HuH-7 (cell line): ENCODE measurements around the gene M1AP.
"Not testable (repeated sequence)": the region's sequence is repeated elsewhere in the genome, so short reads cannot be mapped to it uniquely, and the experiment has no call there.

ENCODE experiments used
- DNase-seq: peaks from one replicate; pipeline ENCODE4 v3.0.0; 2011; ENCODE audit warnings: low spot score

The M1AP gene

DNA sequence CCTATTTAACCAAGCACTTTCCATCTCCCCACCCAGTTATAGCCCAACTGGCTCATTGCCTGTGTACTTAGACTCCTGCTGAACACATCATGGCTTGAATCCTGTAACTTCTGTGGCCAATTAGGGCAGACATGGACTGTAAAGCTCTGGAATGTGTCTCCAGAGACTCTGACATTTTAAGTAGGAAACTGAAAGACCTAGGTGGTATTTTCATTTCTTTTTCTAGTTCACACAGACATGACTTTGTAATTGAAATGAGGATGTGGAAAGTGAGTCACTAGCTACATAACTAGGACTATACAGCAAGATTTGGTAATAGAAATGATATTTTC is 81.4 kb downstream of the M1AP start:
- no peak for DNase-seq

GRCh38 chr2:74566076-74566753 is 81.9 kb downstream of the M1AP start:
- no peak for DNase-seq

- DNase-seq, result no peak
These were observed 83.9 kb downstream of the M1AP start for GRCh38 chr2:74564222-74564621.

GRCh38 chr2:74562126-74562775 is 85.9 kb downstream of the M1AP start:
- DNase-seq, result no peak

DNA sequence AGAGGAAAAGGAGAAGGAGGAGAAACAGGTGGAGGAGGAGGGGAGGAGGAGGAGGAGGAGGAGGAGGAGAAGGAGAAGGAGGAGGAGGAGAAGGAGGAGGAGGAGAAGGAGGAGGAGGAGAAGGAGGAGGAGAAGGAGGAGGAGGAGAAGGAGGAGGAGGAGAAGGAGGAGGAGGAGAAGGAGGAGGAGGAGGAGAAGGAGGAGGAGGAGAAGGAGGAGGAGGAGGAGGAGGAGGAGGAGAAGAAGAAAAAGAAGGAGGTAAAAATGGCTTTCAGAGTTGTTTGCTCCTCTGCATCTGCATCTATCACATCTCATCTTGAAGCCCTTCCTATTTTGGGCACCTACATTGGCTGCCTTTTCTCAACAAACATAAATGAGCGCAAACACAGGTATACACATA is 87.1 kb downstream of the M1AP start:
- not testable (repeated sequence) for DNase-seq

- DNase-seq, result no peak
These were observed 87.5 kb downstream of the M1AP start for GRCh38 chr2:74560591-74560990.

- DNase-seq, result no peak
These were observed 88.2 kb downstream of the M1AP start for GRCh38 chr2:74559912-74560311.

GRCh38 chr2:74558284-74559230 is 89.6 kb downstream of the M1AP start:
- DNase-seq, result no peak

DNA sequence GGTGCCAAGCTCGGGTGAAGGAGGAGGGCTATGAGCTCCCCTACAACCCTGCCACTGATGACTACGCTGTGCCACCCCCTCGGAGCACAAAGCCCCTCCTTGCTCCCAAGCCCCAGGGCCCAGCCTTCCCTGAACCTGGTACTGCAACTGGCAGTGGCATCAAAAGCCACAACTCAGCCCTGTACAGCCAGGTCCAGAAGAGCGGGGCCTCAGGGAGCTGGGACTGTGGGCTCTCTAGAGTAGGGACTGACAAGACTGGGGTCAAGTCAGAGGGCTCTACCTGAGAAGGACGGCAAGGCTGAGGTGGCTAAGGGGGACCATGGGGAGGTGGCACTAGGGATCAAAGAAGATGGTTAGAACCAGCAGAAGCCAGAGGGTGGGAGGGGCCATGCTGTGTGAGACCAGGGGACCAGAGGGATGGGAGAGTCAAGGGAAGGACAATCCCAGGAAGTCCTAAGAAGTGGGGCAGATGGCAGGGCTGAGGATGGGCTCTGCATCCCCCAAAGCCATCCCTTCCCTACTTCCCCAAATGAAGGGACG is 91.2 kb downstream of the M1AP start:
- DNase-seq, result no peak

DNA sequence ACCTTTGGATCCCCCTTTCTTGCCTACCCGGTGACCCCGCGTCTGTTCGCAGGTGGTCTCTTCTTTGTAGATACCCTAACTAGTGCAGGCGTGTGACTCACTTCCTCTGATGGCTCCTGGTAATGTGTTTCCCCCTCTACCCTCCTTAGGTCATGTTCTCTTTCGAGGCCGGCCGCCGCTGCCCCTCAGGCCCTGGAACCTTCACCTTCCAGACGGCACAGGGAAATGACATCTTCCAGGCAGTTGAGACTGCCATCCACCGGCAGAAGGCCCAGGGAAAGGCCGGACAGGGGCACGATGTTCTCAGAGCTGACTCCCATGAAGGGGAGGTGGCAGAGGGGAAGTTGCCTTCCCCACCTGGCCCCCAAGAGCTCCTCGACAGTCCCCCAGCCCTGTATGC is 92.0 kb downstream of the M1AP start:
- no peak for DNase-seq

DNA sequence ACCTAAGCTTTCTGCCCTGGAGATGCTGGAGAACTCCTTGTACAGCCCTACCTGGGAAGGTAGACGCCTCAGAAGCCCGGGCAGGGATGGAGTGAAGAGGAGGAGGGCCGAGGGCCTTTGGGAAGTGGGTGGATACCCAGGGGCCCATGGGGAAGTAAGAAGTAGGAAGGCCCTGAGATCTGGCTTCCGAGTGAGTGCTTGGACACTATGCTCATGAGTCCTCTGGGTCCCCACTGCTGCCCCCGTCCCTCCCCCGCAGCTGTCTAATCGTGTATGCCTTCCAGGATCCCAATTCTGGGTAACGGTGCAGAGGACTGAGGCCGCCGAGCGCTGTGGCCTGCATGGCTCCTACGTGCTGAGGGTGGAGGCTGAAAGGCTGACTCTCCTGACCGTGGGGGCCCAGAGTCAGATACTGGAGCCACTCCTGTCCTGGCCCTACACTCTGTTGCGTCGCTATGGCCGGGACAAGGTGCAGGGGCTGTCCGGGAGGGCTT is 92.5 kb downstream of the M1AP start:
- DNase-seq, result no peak

DNA sequence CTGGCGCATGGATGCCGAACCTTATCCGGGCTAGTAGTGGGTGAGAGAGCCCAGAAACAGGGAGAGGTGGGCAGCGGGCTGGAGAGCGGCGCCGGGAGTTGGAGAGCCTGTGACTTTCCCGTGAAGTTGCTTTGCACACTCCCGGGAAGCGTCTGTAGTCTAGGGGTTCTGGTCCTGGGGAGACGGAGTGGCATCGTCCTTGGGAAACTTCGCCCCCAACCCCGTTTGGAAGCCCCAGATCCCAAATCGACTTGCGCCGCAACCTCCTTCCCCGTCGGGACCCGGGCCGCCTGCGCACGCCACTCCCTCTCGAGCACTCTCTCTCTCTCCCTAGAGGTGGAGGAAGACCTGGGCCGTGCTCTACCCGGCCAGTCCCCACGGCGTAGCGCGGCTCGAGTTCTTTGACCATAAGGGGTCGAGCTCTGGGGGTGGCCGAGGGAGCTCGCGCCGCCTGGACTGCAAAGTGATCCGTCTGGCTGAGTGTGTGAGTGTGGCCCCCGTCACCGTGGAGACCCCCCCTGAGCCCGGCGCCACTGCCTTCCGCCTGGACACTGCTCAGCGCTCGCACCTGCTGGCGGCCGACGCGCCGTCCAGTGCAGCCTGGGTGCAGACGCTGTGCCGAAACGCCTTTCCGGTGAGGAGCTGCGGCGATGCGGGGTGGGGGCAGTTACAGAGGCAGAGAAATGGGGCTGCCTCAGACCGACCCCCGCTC is 93.2 kb downstream of the M1AP start:
- peak; percentile 71 for DNase-seq

- peak; percentile 85 for DNase-seq
These were observed 94.0 kb downstream of the M1AP start, which contains the start of the genes DOK1 and LOXL3 for GRCh38 chr2:74553892-74554819. Gene DOK1 (plus strand): TSS chr2:74554720. CDS start chr2:74554755, 35 bp downstream. Gene LOXL3 (minus strand): TSS chr2:74553942. CDS start chr2:74552634, 1,308 bp downstream.

DNA sequence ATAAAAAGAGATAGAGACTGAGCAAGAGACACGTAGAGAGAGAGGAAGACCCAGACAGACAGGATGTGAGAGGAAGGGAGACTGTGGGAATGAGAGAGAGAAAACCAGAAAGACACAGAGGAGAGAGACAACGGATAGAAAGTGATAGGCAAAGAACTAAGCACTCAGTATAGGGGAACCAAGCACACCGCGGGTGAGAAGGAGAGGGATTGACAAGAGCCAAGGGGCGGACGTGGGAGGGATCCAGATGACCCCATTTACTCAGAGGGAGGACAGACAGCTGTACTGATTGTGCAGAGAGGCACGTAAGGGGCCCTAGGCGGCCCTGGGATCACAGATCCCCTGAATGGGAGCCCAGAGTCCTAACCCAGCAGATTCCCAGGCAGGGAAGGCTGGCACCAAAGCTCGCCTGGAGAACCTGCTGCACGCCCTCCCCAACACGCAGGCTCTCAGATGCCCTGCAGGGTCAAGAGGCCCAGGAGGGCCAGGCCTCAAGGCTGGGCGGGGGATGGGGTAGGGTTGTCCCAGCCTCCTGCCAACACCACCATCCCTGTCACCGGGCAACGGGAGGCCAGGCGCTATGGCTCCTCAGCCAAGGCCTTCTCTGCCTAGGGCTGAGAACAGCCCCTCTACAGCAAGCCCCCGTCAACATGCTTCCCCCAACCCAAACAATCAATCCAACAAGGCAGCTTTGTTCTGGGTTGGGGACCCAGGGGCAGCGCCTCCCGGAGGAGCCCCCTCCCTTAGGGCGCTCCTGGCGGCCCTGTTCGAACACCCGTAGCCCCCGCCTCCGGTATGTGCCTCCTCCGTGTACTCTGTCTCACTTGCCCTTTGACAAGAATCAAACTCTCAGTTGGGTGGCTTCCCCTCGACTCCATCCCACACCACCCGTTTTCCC is 95.0 kb downstream of the M1AP start:
- DNase-seq, result no peak

DNA sequence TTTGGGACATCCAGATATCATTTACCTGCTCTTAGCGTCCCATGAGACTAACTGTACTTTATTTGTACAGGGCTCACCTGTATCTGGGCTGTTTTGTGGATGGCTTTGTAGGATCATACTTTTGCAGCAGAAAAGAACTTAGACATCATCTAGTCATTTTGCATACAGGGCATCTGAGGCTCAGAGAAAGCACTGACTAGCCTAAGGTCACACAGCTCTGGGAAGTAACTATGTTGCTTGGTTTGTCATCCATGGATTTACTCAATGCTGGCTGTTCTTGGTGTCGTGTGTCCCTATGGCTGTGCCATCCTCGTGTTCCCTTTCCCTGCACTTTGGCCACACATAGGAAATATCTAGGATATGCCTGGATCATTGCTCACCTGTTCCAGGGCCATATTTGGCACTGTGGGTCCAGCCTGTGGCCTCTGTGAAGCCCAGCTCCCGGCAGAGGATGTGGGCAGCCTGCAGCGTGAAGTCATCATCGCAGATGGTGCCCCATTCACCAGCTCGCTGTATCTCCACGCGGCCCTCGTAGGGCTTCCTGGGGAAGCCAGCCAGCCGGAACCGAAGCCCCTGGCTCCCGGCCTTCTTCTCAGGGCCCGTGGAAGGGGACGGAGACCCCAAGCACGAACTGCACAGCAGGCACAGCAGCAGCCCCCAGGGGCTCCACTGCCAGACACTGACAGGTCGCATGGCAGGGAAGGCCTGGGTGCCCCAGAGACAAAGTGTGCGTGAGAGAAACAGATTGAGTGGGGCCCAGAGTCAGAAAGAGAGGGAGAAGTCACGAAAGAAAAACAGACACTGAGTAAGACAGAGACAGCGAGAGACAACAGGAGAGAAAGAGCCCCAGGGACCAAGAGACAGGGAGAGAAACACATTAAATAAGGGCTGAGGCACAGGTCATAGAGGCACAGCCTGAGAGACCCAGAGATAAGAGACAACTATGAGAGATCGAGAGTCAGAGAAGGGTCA is 95.9 kb downstream of the M1AP start:
- no peak for DNase-seq

- DNase-seq, result no peak
These were observed 96.6 kb downstream of the M1AP start for GRCh38 chr2:74551530-74551929.

- DNase-seq, result no peak
These were observed 97.9 kb downstream of the M1AP start for GRCh38 chr2:74550231-74550630.
